HepG2 (cell line): ENCODE results near the gene SHANK3.
"Not testable (repeated sequence)": the region's sequence is repeated elsewhere in the genome, so short reads cannot be mapped to it uniquely, and the experiment has no call there.

ENCODE experiments used
- ARNTL ChIP-seq: sonication (generic); formaldehyde crosslinking; IDR thresholded peaks from 2 replicates; pipeline ENCODE4 v1.4.0; 2020; ENCODE audit warnings: mild to moderate bottlenecking, missing genetic modification reagents
- CBX5 ChIP-seq: sonication (generic); formaldehyde crosslinking; IDR thresholded peaks from 2 replicates; pipeline ENCODE4 v1.4.0; 2020; ENCODE audit warnings: missing genetic modification reagents, borderline replicate concordance
- DPF2 ChIP-seq: sonication (generic); formaldehyde crosslinking; IDR thresholded peaks from 2 replicates; pipeline ENCODE4 v1.4.0; 2020; ENCODE audit warnings: mild to moderate bottlenecking, low read depth, missing genetic modification reagents, borderline replicate concordance
- JUNB ChIP-seq: sonication (generic); formaldehyde crosslinking; IDR thresholded peaks from 2 replicates; pipeline ENCODE4 v1.8.0; 2022; ENCODE audit warnings: missing genetic modification reagents, mild to moderate bottlenecking, borderline replicate concordance
- MED8 ChIP-seq: sonication (generic); formaldehyde crosslinking; IDR thresholded peaks from 2 replicates; pipeline ENCODE4 v1.8.1; 2023; ENCODE audit warnings: mild to moderate bottlenecking, missing genetic modification reagents; ENCODE audit not compliant: insufficient replicate concordance
- MYNN ChIP-seq: sonication (generic); formaldehyde crosslinking; IDR thresholded peaks from 2 replicates; pipeline ENCODE4 v1.4.0; 2020; ENCODE audit warnings: mild to moderate bottlenecking, low read depth, missing genetic modification reagents
- NFE2 ChIP-seq: sonication (generic); formaldehyde crosslinking; IDR thresholded peaks from 2 replicates; pipeline ENCODE4 v1.4.0; 2020; ENCODE audit warnings: missing genetic modification reagents
- ZNF777 ChIP-seq: sonication (generic); formaldehyde crosslinking; IDR thresholded peaks from 2 replicates; pipeline ENCODE4 v1.4.0; 2020; ENCODE audit warnings: missing genetic modification reagents
- ZZZ3 ChIP-seq: sonication (generic); formaldehyde crosslinking; IDR thresholded peaks from 2 replicates; pipeline ENCODE4 v1.4.0; 2020; ENCODE audit warnings: missing genetic modification reagents, mild to moderate bottlenecking, borderline replicate concordance
- TF ChIP-seq, protein P1 (sequence below): sonication (generic); formaldehyde crosslinking; IDR thresholded peaks from 2 replicates; pipeline ENCODE4 v1.5.0; 2020; ENCODE audit warnings: mild to moderate bottlenecking, missing genetic modification reagents, moderate library complexity

DNA sequence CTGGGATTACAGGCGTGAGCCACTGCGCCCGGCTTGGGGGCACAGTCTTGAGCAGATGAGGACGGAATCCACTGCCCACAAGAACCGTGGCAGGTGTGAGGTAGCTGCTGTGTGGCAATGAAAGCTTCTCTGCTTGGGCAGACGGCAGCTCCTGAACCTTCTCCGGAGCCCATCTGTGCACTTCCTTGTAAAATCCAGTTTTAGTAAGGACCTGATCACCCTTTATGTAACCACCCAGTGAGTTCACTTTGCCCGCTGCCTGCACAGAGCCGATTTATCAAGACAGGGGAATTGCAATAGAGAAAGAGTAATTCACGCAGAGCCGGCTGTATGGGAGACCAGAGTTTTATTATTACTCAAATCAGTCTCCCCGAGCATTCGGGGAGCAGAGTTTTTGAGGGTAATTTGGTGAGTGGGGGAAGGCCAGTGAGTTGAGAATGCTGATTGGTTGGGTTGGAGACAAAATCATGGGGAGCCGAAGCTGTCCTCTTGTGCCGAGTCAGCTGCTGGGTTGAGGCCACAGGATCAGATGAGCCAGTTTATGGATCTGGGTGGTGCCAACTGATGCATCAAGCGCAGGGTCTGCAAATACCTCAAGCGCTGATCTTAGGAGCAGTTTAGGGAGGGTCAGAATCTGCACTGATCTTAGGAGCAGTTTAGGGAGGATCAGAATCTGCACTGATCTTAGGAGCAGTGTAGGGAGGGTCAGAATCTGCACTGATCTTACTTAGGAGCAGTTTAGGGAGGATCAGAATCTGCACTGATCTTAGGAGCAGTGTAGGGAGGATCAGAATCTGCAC lies 29.4 kb upstream of the SHANK3 start:
- not testable (repeated sequence) for TF ChIP-seq ARNTL (CRISPR knock-in tag); JUNB; CBX5 (CRISPR knock-in tag); MED8 (CRISPR knock-in tag); ZNF777; DPF2 (CRISPR knock-in tag); MYNN (CRISPR knock-in tag); NFE2 (CRISPR knock-in tag); ZZZ3
- TF ChIP-seq, protein P1, sequence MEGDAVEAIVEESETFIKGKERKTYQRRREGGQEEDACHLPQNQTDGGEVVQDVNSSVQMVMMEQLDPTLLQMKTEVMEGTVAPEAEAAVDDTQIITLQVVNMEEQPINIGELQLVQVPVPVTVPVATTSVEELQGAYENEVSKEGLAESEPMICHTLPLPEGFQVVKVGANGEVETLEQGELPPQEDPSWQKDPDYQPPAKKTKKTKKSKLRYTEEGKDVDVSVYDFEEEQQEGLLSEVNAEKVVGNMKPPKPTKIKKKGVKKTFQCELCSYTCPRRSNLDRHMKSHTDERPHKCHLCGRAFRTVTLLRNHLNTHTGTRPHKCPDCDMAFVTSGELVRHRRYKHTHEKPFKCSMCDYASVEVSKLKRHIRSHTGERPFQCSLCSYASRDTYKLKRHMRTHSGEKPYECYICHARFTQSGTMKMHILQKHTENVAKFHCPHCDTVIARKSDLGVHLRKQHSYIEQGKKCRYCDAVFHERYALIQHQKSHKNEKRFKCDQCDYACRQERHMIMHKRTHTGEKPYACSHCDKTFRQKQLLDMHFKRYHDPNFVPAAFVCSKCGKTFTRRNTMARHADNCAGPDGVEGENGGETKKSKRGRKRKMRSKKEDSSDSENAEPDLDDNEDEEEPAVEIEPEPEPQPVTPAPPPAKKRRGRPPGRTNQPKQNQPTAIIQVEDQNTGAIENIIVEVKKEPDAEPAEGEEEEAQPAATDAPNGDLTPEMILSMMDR (CRISPR knock-in tag), result not testable (repeated sequence)
